ENCODE measurements around the gene MRPL9.

MRPL9 gene

DNA sequence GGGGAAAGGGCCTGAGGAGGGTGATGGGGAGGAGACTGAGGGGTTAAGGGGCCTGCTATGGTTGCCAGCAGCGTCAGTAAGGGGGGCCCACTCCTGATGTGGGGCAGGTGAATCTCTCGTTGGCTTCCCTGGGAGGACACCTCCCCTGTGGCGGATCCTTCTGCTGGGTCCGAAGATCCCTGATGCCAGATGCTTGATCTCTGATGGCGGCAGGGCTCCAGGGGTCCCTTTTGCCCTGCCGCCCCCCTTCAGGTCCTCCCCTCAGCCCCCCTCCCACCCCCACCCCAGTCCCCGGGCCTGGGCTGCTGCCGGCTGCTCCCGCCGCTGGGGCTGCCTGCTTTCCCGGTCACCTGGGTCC is 46.9 kb downstream of the MRPL9 start:
- TF ChIP-seq, protein P1, sequence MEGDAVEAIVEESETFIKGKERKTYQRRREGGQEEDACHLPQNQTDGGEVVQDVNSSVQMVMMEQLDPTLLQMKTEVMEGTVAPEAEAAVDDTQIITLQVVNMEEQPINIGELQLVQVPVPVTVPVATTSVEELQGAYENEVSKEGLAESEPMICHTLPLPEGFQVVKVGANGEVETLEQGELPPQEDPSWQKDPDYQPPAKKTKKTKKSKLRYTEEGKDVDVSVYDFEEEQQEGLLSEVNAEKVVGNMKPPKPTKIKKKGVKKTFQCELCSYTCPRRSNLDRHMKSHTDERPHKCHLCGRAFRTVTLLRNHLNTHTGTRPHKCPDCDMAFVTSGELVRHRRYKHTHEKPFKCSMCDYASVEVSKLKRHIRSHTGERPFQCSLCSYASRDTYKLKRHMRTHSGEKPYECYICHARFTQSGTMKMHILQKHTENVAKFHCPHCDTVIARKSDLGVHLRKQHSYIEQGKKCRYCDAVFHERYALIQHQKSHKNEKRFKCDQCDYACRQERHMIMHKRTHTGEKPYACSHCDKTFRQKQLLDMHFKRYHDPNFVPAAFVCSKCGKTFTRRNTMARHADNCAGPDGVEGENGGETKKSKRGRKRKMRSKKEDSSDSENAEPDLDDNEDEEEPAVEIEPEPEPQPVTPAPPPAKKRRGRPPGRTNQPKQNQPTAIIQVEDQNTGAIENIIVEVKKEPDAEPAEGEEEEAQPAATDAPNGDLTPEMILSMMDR (IDR thresholded peaks at IDR 0.05; ENCODE audit: low read depth, low read length, missing control alignments) = no peak
- DNase-seq (ENCODE audit: extremely low read depth, low read depth) = no peak
- H3K4me3 ChIP-seq (replicated peaks; ENCODE audit: low read depth, low read length) = no peak overlapping the region

DNA sequence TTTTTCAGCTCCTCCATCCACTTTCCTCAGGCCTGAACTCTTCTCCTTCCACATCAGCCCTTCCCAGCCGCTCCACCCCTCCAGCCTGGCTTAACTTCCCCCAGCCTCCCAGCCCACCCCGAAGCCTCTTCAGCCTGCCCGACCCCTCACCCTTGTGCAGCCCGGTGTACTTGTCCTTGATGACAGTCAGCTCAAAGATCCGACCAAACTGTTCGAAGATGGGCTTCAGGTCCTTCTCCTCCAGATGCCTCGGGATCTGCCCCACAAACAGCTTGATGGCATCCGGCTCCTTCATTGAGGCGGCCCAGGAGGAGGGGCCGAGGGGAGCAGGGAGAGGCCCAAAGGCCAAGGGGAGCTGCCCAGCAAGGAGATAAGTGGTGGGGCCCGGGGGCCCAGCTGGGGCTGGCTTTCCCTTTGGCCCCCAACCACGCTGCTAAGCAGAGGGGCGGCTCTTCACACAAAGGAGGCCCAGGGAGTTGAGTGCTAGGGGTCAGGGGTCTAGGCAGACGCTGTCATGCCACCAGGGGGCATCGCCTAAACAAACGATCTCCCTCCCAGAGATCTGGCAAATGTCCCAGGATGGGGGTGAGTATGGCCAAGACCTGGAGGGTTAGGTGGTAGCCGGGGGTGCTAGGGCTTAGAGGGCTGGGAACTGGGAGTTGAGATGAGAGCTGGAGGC is 47.4 kb downstream of the MRPL9 start:
- DNase-seq (ENCODE audit: extremely low read depth, low read depth) = no peak
- H3K4me3 ChIP-seq (replicated peaks; ENCODE audit: low read depth, low read length) = no peak overlapping the region

DNA sequence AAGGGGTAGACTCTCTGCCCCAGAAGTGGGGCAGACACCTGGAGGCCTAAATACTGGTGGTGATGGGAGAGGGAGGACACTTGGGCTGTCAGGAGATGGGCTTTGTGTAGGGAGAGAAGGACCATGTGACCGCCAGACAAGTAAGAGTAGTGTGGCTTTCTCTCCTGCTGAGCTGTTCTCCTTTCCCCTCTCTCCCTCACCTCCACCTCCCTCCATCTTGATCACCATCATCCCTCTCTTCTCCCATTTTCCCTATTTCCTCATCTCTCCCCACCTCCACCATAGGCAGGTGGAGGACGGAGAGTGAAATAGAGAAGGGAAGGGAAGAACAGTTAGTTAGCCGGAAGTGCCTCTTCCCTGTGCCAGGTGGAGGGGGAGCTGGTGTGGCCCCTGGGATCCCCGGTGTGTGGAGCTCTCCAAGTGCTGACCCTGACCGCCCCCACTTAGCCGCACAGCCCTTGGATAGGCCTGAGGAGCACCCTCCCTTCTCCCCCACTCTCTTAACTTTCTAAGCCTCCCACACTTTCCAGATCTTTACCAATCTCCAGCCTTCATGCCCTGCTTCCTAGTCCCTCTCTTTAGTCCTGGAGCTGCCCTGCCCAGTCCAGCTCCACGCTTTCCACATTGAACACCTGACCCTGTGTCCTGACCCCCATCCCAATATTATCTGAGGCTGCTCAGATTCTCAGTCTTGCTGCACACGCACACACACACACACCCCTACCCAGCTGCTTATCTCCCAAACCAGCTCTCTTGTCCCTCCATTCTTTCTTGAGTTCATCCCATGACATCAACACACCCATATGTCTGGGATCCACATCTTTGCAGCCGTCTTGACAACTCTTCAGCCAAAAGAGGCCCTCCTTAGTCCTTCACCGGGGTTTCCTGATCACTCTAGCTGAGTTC is 48.2 kb downstream of the MRPL9 start:
- DNase-seq (ENCODE audit: extremely low read depth, low read depth) = no peak
- TF ChIP-seq, protein P1 (IDR thresholded peaks at IDR 0.05; ENCODE audit: low read depth, low read length, missing control alignments) = no peak
- H3K4me3 ChIP-seq (replicated peaks; ENCODE audit: low read depth, low read length) = no peak overlapping the region

More for the DNA sequence above, 47.4 kb downstream of the MRPL9 start:
- TF ChIP-seq, protein P1 (IDR thresholded peaks at IDR 0.05; ENCODE audit: low read depth, low read length, missing control alignments) = peak; percentile 18

DNA sequence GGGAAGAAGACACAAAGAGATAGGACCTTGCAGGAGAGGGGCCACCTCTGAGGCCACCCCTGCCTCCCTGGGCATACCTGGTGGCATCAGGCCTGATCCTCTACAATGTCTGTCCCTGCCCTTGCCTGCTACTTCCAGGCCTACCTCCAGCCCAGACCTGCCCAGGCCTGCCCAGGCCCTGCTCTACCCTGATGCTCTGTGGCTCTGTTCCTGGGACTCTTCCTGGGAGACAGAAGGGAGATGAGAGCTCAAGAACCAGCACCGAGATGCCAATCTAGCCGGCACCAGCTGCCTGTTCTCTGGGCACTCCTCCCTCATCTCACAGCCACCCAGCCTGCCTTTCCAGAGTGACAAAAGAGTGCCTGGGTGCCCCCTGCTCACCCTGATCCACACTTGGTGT is 49.4 kb downstream of the MRPL9 start:
- no peak overlapping the region for H3K4me3 ChIP-seq (replicated peaks; ENCODE audit: low read depth, low read length)
- no peak for DNase-seq (ENCODE audit: extremely low read depth, low read depth)
- TF ChIP-seq, protein P1 (IDR thresholded peaks at IDR 0.05; ENCODE audit: low read depth, low read length, missing control alignments) = no peak

DNA sequence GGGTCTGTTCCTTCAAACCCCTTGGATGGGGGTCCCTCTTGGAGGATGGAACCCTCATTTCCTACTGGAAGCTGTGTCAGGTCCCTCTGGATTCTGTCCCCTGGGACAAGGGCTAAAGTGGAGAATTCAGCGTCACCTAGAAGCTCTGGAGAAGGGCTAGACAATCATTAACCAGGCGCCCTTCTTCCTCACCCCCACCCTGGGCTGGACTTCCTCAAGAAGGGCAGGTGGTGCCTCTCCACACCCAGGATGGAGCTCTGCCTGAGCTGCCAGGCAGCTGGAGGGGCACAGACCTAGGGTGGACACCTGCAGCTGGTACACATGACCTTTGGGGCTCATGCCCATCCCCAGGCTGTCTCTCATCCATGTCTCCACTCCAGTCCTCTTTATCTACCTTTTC is 50.3 kb downstream of the MRPL9 start:
- TF ChIP-seq, protein P1 (IDR thresholded peaks at IDR 0.05; ENCODE audit: low read depth, low read length, missing control alignments) = no peak

GRCh38 chr1:151711951-151712350 is 51.3 kb downstream of the MRPL9 start:
- DNase-seq (ENCODE audit: extremely low read depth, low read depth) = no peak
- H3K4me3 ChIP-seq (replicated peaks; ENCODE audit: low read depth, low read length) = no peak overlapping the region
- TF ChIP-seq, protein P1 (IDR thresholded peaks at IDR 0.05; ENCODE audit: low read depth, low read length, missing control alignments) = no peak

More for the DNA sequence above, 50.3 kb downstream of the MRPL9 start:
- no peak overlapping the region for H3K4me3 ChIP-seq (replicated peaks; ENCODE audit: low read depth, low read length)
- no peak for DNase-seq (ENCODE audit: extremely low read depth, low read depth)
